HL-60 (cell line): ENCODE measurements around the gene IFITM2.

Source experiments
- DNase-seq, 2 experiments: peaks; one replicate each; pipeline ENCODE4 v3.0.0-alpha.2; 2010 to 2020; ENCODE audit warnings: low read depth in 1 of 2, low spot score in 1 of 2
- H3K27ac ChIP-seq: fragments of 250-450 bp; sonication (Bioruptor Pico); replicated peaks from 2 replicates; pipeline ENCODE4 v1.5.1; 2020; ENCODE audit warnings: mild to moderate bottlenecking, moderate library complexity
- H3K27me3 ChIP-seq: fragments of 250-450 bp; sonication (Bioruptor Pico); 2 replicates; pipeline ENCODE4 v1.5.1; 2021; ENCODE audit warnings: mild to moderate bottlenecking, moderate library complexity; ENCODE audit not compliant: insufficient read depth, poor library complexity, severe bottlenecking
- H3K4me3 ChIP-seq: replicated peaks from 2 replicates; pipeline ENCODE4 v1.5.1; 2011; ENCODE audit warnings: mild to moderate bottlenecking, control low read depth, low read length; ENCODE audit not compliant: insufficient read depth
- CTCF ChIP-seq: IDR thresholded peaks from one replicate; pipeline ENCODE4 v1.5.1; 2011; ENCODE audit warnings: low read length, control low read depth, inconsistent platforms; ENCODE audit not compliant: insufficient read depth
- GABPA ChIP-seq: IDR thresholded peaks from 2 replicates; pipeline ENCODE4 v1.6.1; 2012; ENCODE audit warnings: low read depth
- POLR2AphosphoS5 ChIP-seq: IDR thresholded peaks from 2 replicates; pipeline ENCODE4 v1.6.1; 2012; ENCODE audit warnings: low read depth
- REST ChIP-seq: IDR thresholded peaks from 2 replicates; pipeline ENCODE4 v1.6.1; 2012; ENCODE audit warnings: low read depth; ENCODE audit not compliant: insufficient replicate concordance
- SPI1 ChIP-seq: IDR thresholded peaks from 2 replicates; pipeline ENCODE4 v1.6.1; 2012; ENCODE audit warnings: low read depth, mild to moderate bottlenecking, borderline replicate concordance

Gene IFITM2

GRCh38 chr11:272931-273198 lies 34.8 kb upstream of the IFITM2 start:
- H3K27me3 ChIP-seq = no peaks in the 10 kb centered on the region
- no peak for DNase-seq

GRCh38 chr11:276219-276618 lies 31.4 kb upstream of the IFITM2 start:
- TF ChIP-seq SPI1 (no peak), GABPA (no peak), CTCF (no peak), POLR2AphosphoS5 (no peak), REST (no peak)

More at GRCh38 chr11:272931-273198, 34.8 kb upstream of the IFITM2 start:
- Histone ChIP-seq H3K4me3 (no peak overlapping the region), H3K27ac (no peak overlapping the region)
- TF ChIP-seq REST (no peak), SPI1 (no peak), POLR2AphosphoS5 (no peak), CTCF (no peak), GABPA (no peak)

GRCh38 chr11:278001-278951 lies 29.3 kb upstream of the IFITM2 start, which contains the start of gene NLRP6:
Gene NLRP6 (plus strand): TSS chr11:278407. CDS start chr11:278570, 163 bp downstream.
- no peak for TF ChIP-seq CTCF
- TF ChIP-seq GABPA = no peak
- no peak for TF ChIP-seq POLR2AphosphoS5
- no peak for TF ChIP-seq SPI1
- no peak for TF ChIP-seq REST
- H3K27ac ChIP-seq = no peak within 1 kb of the TSS
- peaks cover 22% of the 10 kb centered on the region for H3K27me3 ChIP-seq
- H3K4me3 ChIP-seq = no peak within 1 kb of the TSS
- DNase-seq = no peak

More at GRCh38 chr11:276219-276618, 31.4 kb upstream of the IFITM2 start:
- DNase-seq = no peak
- peaks cover 18% of the 10 kb centered on the region for H3K27me3 ChIP-seq
- H3K27ac ChIP-seq = no peak overlapping the region
- no peak overlapping the region for H3K4me3 ChIP-seq
